Activated naive CD8-positive, alpha-beta T cell (primary cell): ENCODE measurements around the gene JSRP1.

Experiments used
- H3K27ac Mint-ChIP-seq: one replicate; pipeline ENCODE4 v1.8.0; 2021; ENCODE audit warnings: mixed read lengths
- H3K27me3 Mint-ChIP-seq: one replicate; pipeline ENCODE4 v1.8.0; 2021; ENCODE audit warnings: mixed read lengths
- H3K36me3 Mint-ChIP-seq: one replicate; pipeline ENCODE4 v1.8.0; 2021; ENCODE audit warnings: mixed read lengths
- H3K4me1 Mint-ChIP-seq: one replicate; pipeline ENCODE4 v1.8.0; 2021; ENCODE audit warnings: low read depth, mixed read lengths
- H3K4me3 Mint-ChIP-seq: one replicate; pipeline ENCODE4 v1.8.0; 2021; ENCODE audit warnings: mild to moderate bottlenecking, mixed read lengths
- H3K9me3 Mint-ChIP-seq: one replicate; pipeline ENCODE4 v1.8.0; 2021; ENCODE audit warnings: low read depth, mixed read lengths

The JSRP1 gene, protein sequence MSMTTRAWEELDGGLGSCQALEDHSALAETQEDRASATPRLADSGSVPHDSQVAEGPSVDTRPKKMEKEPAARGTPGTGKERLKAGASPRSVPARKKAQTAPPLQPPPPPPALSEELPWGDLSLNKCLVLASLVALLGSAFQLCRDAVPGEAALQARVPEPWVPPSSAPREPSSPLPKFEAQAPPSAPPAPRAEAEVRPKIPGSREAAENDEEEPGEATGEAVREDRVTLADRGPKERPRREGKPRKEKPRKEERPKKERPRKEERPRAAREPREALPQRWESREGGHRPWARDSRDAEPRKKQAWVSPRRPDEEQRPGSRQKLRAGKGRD

DNA sequence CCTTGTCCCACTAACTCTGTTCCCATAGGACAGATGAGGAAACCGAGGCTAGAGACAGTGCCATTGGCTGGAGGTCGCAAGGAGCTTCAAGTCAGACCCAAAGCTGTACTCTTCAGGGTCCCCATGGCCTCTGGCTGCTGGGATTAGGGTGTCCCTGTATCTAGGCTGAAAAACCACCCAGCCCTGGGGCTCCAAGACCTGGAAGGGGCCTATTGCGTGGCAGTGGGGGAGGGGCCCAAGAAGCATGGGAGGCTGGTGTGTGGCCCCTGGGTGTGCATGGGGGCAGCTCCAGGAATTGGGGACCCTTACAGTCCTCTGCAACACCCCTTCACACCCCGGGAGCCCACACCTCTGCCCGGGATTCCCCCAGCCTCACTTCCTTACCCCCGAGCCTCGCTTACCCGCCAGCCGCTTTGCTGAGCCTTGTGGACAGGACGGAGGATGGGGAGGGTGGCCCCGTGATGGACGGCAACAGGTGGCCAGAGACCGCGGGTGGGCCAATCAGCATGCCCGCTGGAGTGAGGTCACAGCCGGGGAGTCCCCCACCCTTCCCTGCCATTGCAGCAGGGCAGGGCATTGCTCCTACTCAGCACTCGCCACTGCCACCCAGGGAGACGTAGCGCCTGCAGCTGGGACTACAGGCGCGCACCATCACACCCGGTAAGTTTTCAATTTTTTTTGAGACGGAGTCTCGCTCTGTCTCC, at the start of gene JSRP1:
JSRP1 (minus strand) TSS at position 436 of the 704 bp plus-strand sequence. CDS start 1,103 bp downstream, outside the sequence.
- peaks cover 23% of the 10 kb centered on the region for H3K4me1 Mint-ChIP-seq
- peak within 1 kb of the TSS; percentile 34 for H3K27ac Mint-ChIP-seq
- H3K36me3 Mint-ChIP-seq, result no peaks in the 10 kb centered on the region
- no peaks in the 10 kb centered on the region for H3K27me3 Mint-ChIP-seq
- no peaks in the 10 kb centered on the region for H3K9me3 Mint-ChIP-seq
- no peak within 1 kb of the TSS for H3K4me3 Mint-ChIP-seq

DNA sequence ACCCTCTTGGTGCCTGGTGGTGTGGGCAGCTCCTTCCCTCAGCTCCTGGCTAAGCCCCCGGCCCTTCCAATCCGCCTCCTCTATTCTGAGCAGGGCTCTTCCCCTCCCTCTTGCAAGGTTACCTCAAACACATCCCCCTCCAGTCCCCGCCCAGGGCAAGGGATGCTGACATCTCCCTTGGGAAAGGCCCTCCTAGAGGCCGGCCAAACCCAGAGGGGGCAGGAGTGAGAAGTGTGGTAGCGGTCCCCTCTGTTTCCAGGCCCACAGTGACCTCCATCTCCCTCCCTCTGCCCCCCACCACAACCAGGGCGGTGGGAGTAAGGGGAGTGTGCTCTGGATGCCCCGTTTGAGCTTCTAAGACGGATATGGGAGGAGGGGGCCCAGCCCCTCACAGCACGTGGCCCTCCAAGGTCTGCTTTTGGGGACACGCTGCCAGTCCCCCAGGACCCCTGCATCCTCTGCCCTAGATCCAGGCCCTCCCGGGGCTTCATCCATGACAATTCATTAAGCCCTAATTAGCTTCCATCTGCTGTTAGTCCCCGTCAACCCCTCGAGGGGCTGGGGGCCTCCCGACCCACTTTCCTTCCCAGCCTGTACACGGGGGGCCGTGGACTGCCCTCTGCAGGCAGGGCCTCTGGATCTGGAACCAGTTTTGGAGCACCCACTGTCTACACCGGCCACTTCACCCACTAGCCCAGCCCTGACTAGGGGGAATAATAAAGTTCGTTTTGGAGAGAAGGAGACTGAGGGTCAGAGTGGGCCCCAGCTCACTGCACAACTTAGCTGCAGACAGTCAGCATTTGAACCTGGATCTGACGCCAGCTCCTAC, 49.4 kb upstream of the JSRP1 start:
- Mint-ChIP-seq H3K36me3 (no peaks in the 10 kb centered on the region), H3K27ac (no peak overlapping the region), H3K27me3 (peaks cover 18% of the 10 kb centered on the region), H3K4me1 (peaks cover 12% of the 10 kb centered on the region), H3K9me3 (no peaks in the 10 kb centered on the region), H3K4me3 (no peak overlapping the region)

DNA sequence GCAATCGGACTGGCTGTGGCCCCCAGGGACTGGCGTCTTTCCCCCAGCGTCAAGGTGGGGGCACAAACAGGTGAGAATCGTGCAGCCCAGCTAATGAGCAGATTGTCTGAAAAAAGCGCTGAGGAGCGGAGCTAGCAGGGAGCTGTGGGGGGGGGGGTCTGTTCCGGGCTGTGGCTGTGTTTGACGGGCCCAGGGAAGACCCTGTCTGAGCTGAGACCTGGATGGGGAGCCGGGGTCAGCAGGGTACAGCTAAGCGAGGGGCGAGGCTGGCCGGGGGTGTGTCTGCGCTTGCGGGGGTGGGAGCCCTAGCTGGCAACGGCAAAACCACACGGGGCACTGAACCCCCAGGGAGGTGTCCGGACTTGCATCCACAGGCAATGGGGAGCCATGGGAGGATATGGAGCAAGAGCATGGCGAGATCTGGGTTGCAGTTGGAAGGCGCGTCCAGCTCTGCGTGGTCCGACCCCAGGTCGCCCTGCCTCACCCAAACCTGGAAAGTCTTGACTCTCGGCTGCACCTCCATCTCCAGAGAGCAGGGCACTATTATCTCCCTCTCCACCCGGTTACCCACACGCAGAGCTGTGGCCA, 47.1 kb upstream of the JSRP1 start:
- H3K4me3 Mint-ChIP-seq, result peak overlapping the region; percentile 70
- H3K27ac Mint-ChIP-seq, result no peak overlapping the region
- H3K27me3 Mint-ChIP-seq, result peaks cover 10% of the 10 kb centered on the region

DNA sequence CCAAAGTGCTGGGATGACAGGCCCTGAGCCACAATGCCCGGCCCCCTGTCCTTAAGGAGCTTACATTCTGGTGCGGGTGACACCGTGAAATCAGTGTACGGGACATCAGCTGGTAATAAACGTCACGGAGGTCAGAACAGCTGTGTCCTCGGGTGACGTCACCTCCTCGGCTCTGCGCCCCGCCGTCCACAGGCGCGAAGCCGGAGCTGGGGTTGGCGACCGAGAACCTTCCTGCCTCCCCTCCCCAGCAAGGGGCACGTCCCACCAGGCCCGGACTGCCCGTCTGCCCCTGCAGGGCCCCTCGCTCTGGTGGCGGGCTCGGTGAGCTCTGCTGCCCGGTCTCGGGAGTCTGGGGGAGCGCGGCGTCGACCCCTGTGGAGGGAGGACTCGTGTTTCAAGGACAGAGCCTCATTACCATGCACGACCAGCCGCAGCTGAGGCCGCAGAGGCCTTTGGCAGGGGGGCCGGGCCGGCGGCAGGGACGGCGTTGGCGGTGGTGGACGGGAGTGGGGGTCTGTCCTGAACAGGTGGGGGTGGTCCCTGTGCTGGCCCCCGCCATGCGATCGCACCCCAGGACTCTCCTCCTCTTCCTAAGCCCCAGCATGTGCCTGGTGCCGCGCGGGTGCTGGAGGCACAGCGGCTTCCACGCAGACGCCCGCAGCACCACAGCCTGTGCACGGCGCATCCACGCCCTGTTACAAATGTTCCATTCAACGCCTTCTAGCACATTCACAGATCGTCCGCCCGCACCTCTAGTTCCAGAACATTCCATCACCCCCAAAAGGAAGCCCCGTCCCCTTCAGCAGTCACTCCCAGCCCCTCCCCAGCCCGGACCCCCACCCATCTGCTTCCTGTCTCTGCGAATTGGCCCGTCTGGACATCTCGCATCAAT, 46.3 kb upstream of the JSRP1 start:
- no peak overlapping the region for H3K27ac Mint-ChIP-seq
- H3K4me3 Mint-ChIP-seq, result peak overlapping the region; percentile 70
- peaks cover 10% of the 10 kb centered on the region for H3K27me3 Mint-ChIP-seq
- H3K4me1 Mint-ChIP-seq, result peaks cover 9% of the 10 kb centered on the region
- H3K36me3 Mint-ChIP-seq, result no peaks in the 10 kb centered on the region
- H3K9me3 Mint-ChIP-seq, result no peaks in the 10 kb centered on the region

More for the DNA sequence above, 47.1 kb upstream of the JSRP1 start:
- Mint-ChIP-seq H3K9me3 (no peaks in the 10 kb centered on the region), H3K4me1 (peaks cover 9% of the 10 kb centered on the region), H3K36me3 (no peaks in the 10 kb centered on the region)

DNA sequence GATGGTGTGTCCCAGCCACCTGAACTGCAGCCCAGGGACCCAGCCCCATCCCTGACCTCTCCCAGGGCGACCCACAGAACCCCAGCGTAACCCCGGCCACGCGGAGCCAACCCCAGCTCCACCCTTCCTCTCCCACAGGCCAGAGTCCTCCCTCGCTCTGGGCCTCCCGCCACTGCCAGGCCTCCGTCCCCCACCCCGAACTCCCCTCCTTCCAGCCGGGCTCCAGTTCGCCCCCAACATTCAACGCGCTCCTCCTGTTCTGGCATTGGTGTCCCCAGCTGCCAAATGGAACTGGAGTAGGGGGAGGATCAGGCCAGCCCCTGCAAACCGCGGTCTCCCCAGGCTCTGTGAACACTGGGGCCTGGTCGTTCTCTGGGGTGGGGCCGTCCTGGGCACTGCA, 44.3 kb upstream of the JSRP1 start:
- H3K27ac Mint-ChIP-seq, result no peak overlapping the region
- H3K4me3 Mint-ChIP-seq, result no peak overlapping the region
- H3K36me3 Mint-ChIP-seq, result no peaks in the 10 kb centered on the region
- H3K4me1 Mint-ChIP-seq, result peaks cover 7% of the 10 kb centered on the region
- peaks cover 8% of the 10 kb centered on the region for H3K27me3 Mint-ChIP-seq
- no peaks in the 10 kb centered on the region for H3K9me3 Mint-ChIP-seq

DNA sequence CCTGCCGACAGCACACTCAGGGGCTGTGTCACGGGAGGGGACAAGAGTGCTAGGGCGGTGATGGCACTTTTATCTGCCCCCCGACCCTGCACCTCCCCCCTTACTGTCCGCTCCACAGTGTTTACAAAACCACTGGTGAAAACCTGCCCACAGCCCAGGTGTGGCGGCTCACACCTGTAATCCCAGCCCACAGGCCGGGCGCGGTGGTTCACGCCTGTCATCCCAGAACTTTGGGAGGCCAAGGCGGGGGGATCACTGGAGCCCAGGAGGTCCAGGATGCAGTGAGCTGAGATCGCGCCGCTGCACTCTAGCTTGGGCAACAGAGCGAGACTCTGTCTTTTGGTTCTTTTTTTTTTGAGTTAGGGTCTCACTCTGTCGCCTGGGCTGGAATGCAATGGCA, 39.9 kb upstream of the JSRP1 start:
- Mint-ChIP-seq H3K27me3 (no peaks in the 10 kb centered on the region), H3K4me1 (peaks cover 4% of the 10 kb centered on the region), H3K36me3 (no peaks in the 10 kb centered on the region), H3K9me3 (no peaks in the 10 kb centered on the region), H3K4me3 (no peak overlapping the region), H3K27ac (no peak overlapping the region)

DNA sequence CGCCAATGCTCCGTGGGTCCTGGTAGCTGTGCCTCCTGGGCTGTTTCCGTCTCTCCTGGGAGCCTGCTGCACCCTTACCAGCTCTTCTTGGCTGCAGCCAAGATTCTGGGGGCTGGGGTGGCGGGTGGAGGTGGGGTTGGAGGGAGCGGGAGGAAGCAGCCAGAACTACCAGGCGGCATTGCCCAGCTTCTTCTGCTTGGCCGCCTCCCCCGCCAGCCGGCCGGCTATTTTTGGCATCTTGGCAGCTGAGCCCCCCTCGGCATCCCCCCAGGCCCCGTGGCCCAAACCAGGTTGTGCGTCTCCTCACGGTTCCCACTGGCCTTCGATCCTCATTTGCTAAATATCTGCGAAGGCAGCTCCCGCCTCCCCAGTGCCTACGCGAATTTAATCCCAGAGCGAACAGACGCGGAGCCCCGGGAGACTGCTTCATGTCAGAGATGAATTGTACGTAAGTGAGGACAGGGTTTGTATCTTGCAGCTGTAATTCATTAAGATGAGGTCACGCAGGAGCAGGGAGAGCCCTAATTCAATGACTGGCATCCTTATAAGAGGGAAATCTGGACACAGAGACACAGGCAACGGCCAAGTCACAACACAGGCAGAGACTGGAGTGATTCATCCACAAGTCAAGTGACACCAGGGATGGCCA, 38.6 kb upstream of the JSRP1 start:
- Mint-ChIP-seq H3K4me3 (no peak overlapping the region), H3K27ac (no peak overlapping the region)

DNA sequence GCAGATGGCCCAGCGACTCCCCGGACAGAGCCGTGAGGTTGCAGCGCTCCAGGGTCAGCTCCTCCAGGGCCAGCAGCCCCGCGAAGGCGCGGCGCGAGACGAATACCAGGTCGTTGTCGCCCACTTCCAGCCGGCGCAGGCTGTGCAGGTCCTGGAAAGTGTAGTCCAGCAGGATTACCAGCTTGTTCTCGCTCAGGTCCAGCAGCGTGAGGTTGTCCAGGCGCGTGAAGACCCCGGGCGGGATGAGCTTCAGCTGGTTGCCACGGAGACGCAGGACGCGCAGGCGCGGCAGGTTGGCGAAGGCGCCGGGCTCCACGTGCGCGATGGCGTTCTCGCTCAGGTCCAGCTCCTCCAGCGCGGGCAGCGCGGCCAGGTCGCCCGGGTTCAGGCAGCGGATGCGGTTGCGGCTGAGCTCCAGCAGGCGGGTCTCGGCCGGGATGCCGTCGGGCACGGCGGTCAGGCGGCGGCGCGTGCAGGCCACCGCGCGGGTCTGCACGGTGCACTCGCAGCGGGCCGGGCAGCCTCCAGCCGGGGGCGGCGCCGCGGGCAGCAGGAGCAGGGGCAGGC, 35.1 kb upstream of the JSRP1 start:
- Mint-ChIP-seq H3K4me3 (peak overlapping the region; percentile 69), H3K9me3 (no peaks in the 10 kb centered on the region)

More for the DNA sequence above, 38.6 kb upstream of the JSRP1 start:
- no peaks in the 10 kb centered on the region for H3K9me3 Mint-ChIP-seq
- H3K4me1 Mint-ChIP-seq, result peaks cover 6% of the 10 kb centered on the region
- no peaks in the 10 kb centered on the region for H3K36me3 Mint-ChIP-seq
- no peaks in the 10 kb centered on the region for H3K27me3 Mint-ChIP-seq

DNA sequence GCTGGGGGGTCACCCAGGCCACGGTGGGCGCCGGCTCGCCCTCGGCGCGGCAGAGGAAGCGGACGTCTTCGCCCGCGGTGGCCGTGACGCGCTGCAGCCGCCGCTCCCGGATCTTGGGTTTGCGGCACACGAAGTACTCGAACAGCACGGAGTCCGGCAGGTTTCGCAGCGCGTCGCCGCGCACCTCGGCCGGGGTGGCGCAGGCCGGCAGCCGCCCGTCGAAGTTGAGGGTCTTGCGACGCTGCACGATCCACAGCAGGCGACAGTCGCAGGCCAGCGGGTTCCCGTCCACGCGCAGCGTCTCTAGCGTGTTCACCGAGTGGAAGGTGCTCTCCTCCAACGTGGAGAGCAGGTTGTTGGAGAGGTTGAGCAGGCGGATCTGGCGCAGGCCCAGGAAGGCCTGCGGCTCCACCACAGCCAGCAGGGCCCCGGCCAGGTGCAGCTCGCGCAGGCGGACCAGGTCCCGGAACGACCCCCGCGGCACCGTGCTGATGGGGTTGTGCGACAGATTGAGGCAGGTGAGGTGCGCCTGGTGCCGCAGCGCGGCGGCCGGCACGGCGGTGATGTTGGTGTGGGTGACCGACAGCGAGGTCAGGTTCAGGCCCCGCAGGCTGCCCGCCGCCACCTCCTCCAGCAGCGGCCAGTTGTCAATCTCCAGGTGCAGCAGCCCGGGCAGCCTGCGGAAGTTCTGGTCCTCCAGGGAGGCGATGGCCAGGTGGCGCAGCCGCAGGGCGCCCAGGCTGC, 34.4 kb upstream of the JSRP1 start:
- Mint-ChIP-seq H3K27ac (no peak overlapping the region), H3K27me3 (no peaks in the 10 kb centered on the region)

More for the DNA sequence above, 35.1 kb upstream of the JSRP1 start:
- Mint-ChIP-seq H3K4me1 (peaks cover 20% of the 10 kb centered on the region), H3K36me3 (no peaks in the 10 kb centered on the region), H3K27me3 (no peaks in the 10 kb centered on the region), H3K27ac (no peak overlapping the region)

DNA sequence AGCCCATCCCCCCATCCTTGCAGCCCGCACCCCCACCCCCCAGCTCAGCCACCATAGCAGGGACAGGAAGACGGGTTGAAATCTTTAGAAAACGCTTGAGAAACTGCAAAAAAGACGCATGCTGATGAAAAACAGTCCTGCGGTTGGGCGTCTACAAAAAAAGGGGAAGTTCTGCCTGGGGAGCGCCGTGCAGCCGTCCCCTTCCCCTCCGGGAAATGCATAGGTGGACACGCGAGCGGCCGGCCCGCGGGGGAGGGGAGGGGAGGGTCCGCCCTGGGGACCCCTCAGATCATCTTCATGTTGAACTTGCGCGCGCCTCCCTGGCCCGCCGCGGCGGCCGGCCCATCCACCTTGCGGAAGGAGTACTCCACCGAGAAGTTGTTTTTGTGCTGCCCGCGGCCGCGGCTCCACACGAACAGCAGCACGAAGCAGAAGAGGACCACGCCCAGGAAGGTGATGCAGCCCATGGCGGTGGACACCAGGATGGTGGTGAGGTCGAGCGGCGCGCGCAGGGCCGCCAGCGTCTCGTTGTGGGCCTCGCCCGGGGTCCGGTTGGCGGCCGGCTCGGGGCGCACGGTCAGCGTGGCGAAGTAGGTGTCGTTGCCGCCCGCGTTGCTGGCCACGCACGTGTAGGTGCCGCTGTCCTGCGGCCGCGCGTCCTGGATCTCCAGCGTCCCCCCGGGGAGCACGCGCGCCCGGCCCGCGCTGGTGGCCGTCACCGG, 33.7 kb upstream of the JSRP1 start:
- H3K27ac Mint-ChIP-seq, result peak overlapping the region; percentile 73
- peak overlapping the region; percentile 83 for H3K4me3 Mint-ChIP-seq
- no peaks in the 10 kb centered on the region for H3K36me3 Mint-ChIP-seq
- peaks cover 20% of the 10 kb centered on the region for H3K4me1 Mint-ChIP-seq
- no peaks in the 10 kb centered on the region for H3K27me3 Mint-ChIP-seq
- H3K9me3 Mint-ChIP-seq, result no peaks in the 10 kb centered on the region

More for the DNA sequence above, 34.4 kb upstream of the JSRP1 start:
- Mint-ChIP-seq H3K36me3 (no peaks in the 10 kb centered on the region), H3K4me1 (peaks cover 20% of the 10 kb centered on the region), H3K4me3 (peak overlapping the region; percentile 69), H3K9me3 (no peaks in the 10 kb centered on the region)

DNA sequence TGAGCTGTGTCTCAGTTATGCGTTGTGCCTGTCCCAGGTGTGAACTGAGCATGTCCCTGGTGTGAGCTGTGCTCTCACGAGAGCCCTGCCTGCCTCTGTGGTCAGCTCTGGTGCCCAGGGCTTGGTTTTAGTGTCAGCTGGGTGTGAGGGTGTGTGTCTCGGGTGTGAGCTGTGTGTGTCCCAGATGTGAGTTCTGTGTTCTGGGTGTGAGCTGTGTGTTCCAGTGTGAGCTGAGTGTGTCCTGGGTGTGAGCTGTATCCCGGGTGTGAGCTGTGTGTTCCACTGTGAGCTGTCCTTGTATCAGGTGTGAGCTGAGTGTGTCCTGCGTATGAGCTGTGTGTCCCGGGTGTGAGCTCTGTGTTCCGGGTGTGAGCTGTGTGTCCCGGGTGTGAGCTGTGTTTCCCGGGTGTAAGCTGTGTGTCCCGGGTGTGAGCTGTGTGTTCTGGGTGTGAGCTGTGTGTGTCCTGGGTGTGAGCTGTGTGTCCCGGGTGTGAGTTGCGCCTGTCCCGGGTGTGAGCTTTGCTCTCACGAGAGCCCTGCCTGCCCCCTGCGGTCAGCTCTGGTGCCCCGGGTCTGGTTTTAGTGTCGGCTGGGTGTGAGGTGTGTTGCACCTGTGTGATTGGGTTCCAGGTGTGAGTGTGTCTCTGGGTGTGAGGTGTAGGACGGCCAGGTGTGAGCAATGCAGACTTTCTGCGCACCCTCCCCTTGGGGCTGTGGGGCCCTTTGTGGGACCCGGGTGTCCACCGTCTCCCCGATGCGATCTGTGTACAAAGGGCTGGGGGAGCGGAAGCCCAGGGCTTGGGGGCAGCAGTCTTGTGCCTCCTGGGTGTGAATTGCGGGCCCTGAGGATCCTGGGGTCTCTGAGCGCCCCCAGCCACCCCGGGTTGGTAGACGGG, 32.8 kb upstream of the JSRP1 start:
- H3K4me3 Mint-ChIP-seq, result peak overlapping the region; percentile 83
- H3K27ac Mint-ChIP-seq, result peak overlapping the region; percentile 54
- no peaks in the 10 kb centered on the region for H3K9me3 Mint-ChIP-seq
- H3K4me1 Mint-ChIP-seq, result peaks cover 20% of the 10 kb centered on the region
- H3K36me3 Mint-ChIP-seq, result no peaks in the 10 kb centered on the region
- no peaks in the 10 kb centered on the region for H3K27me3 Mint-ChIP-seq
